ENCODE data around the gene SUPV3L1.

DNA sequence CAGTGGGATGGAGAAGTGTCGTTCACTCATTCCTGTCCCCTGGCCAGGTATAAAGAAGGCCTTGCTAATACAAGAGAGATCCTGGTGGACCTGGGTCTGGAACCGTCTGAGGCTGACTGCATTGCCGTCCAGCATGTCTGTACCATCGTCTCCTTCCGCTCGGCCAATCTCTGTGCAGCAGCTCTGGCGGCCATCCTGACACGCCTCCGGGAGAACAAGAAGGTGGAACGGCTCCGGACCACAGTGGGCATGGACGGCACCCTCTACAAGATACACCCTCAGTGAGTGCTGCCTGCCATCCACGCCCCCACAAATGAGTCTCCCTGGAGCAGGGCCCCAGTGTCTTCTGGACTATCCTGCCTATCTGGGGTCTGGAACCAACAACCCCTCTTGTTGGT is 67.3 kb downstream of the SUPV3L1 start:
- TF ChIP-seq POLR2A (IDR thresholded peaks at IDR 0.05): no peak
- TF ChIP-seq, protein P1, sequence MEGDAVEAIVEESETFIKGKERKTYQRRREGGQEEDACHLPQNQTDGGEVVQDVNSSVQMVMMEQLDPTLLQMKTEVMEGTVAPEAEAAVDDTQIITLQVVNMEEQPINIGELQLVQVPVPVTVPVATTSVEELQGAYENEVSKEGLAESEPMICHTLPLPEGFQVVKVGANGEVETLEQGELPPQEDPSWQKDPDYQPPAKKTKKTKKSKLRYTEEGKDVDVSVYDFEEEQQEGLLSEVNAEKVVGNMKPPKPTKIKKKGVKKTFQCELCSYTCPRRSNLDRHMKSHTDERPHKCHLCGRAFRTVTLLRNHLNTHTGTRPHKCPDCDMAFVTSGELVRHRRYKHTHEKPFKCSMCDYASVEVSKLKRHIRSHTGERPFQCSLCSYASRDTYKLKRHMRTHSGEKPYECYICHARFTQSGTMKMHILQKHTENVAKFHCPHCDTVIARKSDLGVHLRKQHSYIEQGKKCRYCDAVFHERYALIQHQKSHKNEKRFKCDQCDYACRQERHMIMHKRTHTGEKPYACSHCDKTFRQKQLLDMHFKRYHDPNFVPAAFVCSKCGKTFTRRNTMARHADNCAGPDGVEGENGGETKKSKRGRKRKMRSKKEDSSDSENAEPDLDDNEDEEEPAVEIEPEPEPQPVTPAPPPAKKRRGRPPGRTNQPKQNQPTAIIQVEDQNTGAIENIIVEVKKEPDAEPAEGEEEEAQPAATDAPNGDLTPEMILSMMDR (IDR thresholded peaks at IDR 0.05): no peak

All from adrenal gland (tissue), 5 donors.